ENCODE data around the gene KIAA1958. TPM values are rescaled to one million over a fixed set of nuclear protein-coding genes. Genes with fewer than 3 reads are reported as not detected.

Gene KIAA1958
- total and polyA plus RNA-seq, 2 donors (not counting 1 experiment from before 2014, with no cell fraction given), result 2.4 to 15.3 TPM

DNA sequence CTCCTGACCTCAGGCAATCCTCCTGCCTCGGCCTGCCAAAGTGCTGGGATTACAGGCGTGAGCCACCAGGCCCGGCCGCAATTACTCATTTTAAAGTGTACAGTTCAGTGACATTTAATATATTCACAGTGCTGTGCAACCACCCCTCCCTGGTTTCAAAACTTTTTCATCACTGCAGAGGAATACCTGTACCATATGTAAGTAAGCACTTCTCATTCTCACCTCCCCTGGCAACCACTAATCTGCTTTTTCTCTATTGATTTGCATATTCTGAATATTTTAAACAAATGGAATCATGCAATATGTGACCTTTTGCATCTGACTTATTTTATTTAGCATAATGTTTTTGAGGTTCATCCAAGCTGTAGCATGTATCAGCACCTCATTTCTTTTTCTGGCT, 21.3 kb upstream of the KIAA1958 start:
- CTCF ChIA-PET, result interaction anchor here (0.8 kb wide), 1 partner anchor 11 kb away, joined by 3 read pairs; no protein-coding TSS in a partner anchor
- Histone ChIP-seq H3K4me2 (replicated peaks; ENCODE audit: low read depth, low read length, poor library complexity, severe bottlenecking) (no peak overlapping the region), H2AFZ (ENCODE audit: insufficient read depth, low read depth, low read length, poor library complexity, severe bottlenecking) (no peak overlapping the region), H3K9me3 (ENCODE audit: control extremely low read depth in 1 of 3, control insufficient read depth in 2 of 3, insufficient read depth in 1 of 3, low read length in 2 of 3) (peaks cover 0 to 2% (median 0%) of the 10 kb centered on the region in 3 donors), H3K79me2 (ENCODE audit: control insufficient read depth, insufficient read depth, low read length) (no peaks in the 10 kb centered on the region), H4K20me1 (ENCODE audit: control insufficient read depth, insufficient read depth, low read length, poor library complexity, severe bottlenecking) (no peaks in the 10 kb centered on the region), H3K9ac (ENCODE audit: low read length) (no peak overlapping the region), H3K4me3 (ENCODE audit: control extremely low read depth in 1 of 5, extremely low read depth in 1 of 5, insufficient read depth in 1 of 5, low read depth in 2 of 5, low read length in 4 of 5) (no peak overlapping the region), H3K36me3 (replicated peaks in 1 of 2; ENCODE audit: control extremely low read depth in 1 of 2, control insufficient read depth in 1 of 2, extremely low read depth in 1 of 2, insufficient read depth in 2 of 2, low read length in 1 of 2) (peaks cover 0 to 16% of the 10 kb centered on the region in 2 experiments), H3K27ac (ENCODE audit: low read length in 2 of 2) (no peak overlapping the region), H3K27me3 (replicated peaks in 1 of 4; ENCODE audit: control extremely low read depth in 1 of 4, control insufficient read depth in 3 of 4, insufficient read depth in 4 of 4, low read length in 3 of 4) (no peaks in the 10 kb centered on the region), H3K4me1 (ENCODE audit: control insufficient read depth in 2 of 2, insufficient read depth in 2 of 2, low read length in 2 of 2) (no peaks in the 10 kb centered on the region)
- no peak for ATAC-seq (ENCODE audit: low read depth)
- H3K27ac Mint-ChIP-seq, result no peak overlapping the region
- 96% methylated on average over 4 of the region's 4 CpGs for WGBS (ENCODE audit: insufficient coverage)
- intact Hi-C loops (cut with micrococcal nuclease), result no loop called here
- no peaks in the 10 kb centered on the region for H3K27me3 Mint-ChIP-seq
- H3K4me1 Mint-ChIP-seq, result no peaks in the 10 kb centered on the region
- no peak for TF ChIP-seq EZH2 (IDR thresholded peaks at IDR 0.05; ENCODE audit: borderline replicate concordance, insufficient read depth, low read depth, low read length, poor library complexity, severe bottlenecking)
- TF ChIP-seq, protein P1, sequence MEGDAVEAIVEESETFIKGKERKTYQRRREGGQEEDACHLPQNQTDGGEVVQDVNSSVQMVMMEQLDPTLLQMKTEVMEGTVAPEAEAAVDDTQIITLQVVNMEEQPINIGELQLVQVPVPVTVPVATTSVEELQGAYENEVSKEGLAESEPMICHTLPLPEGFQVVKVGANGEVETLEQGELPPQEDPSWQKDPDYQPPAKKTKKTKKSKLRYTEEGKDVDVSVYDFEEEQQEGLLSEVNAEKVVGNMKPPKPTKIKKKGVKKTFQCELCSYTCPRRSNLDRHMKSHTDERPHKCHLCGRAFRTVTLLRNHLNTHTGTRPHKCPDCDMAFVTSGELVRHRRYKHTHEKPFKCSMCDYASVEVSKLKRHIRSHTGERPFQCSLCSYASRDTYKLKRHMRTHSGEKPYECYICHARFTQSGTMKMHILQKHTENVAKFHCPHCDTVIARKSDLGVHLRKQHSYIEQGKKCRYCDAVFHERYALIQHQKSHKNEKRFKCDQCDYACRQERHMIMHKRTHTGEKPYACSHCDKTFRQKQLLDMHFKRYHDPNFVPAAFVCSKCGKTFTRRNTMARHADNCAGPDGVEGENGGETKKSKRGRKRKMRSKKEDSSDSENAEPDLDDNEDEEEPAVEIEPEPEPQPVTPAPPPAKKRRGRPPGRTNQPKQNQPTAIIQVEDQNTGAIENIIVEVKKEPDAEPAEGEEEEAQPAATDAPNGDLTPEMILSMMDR (IDR thresholded peaks at IDR 0.05), result no peak
- no peak overlapping the region for H3K4me3 Mint-ChIP-seq
- POLR2A ChIA-PET, result no interaction called here
- H3K9me3 Mint-ChIP-seq (ENCODE audit: insufficient read depth), result no peaks in the 10 kb centered on the region
- no peak for DNase-seq

DNA sequence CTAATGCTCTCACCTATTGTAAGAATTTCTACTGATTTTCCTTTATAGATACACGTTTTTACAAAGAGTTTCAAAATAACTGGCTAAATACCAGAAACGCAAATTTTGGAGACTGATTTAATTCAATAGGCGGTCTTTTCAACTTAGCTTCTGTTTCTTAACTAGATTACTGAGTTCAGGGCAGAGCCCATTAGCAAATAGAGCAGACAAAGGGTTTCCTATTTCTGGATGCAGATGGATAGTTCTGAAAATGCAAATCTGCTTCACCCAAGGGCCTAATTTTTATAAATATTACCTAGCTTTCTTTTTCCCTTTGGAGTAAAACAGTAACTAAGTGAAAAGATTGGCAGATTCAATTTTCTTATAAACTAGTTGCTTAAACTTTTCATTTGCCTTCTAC, 13.6 kb upstream of the KIAA1958 start:
- Histone ChIP-seq H3K27me3 (replicated peaks in 1 of 4; ENCODE audit: control extremely low read depth in 1 of 4, control insufficient read depth in 3 of 4, insufficient read depth in 4 of 4, low read length in 3 of 4) (no peaks in the 10 kb centered on the region), H3K9me3 (ENCODE audit: control extremely low read depth in 1 of 3, control insufficient read depth in 2 of 3, insufficient read depth in 1 of 3, low read length in 2 of 3) (peaks cover 0 to 7% (median 4%) of the 10 kb centered on the region in 3 donors), H3K9ac (ENCODE audit: low read length) (no peak overlapping the region), H2AFZ (ENCODE audit: insufficient read depth, low read depth, low read length, poor library complexity, severe bottlenecking) (no peak overlapping the region), H3K4me1 (ENCODE audit: control insufficient read depth in 2 of 2, insufficient read depth in 2 of 2, low read length in 2 of 2) (no peaks in the 10 kb centered on the region), H3K4me3 (ENCODE audit: control extremely low read depth in 1 of 5, extremely low read depth in 1 of 5, insufficient read depth in 1 of 5, low read depth in 2 of 5, low read length in 4 of 5) (no peak overlapping the region), H3K36me3 (replicated peaks in 1 of 2; ENCODE audit: control extremely low read depth in 1 of 2, control insufficient read depth in 1 of 2, extremely low read depth in 1 of 2, insufficient read depth in 2 of 2, low read length in 1 of 2) (peaks cover 0 to 2% of the 10 kb centered on the region in 2 experiments), H3K4me2 (replicated peaks; ENCODE audit: low read depth, low read length, poor library complexity, severe bottlenecking) (no peak overlapping the region), H3K27ac (ENCODE audit: low read length in 2 of 2) (no peak overlapping the region), H4K20me1 (ENCODE audit: control insufficient read depth, insufficient read depth, low read length, poor library complexity, severe bottlenecking) (no peaks in the 10 kb centered on the region), H3K79me2 (ENCODE audit: control insufficient read depth, insufficient read depth, low read length) (no peaks in the 10 kb centered on the region)
- no peaks in the 10 kb centered on the region for H3K27me3 Mint-ChIP-seq
- H3K4me1 Mint-ChIP-seq, result no peaks in the 10 kb centered on the region
- no peak for TF ChIP-seq EZH2 (IDR thresholded peaks at IDR 0.05; ENCODE audit: borderline replicate concordance, insufficient read depth, low read depth, low read length, poor library complexity, severe bottlenecking)
- TF ChIP-seq, protein P1 (IDR thresholded peaks at IDR 0.05), result no peak
- peaks cover 2% of the 10 kb centered on the region for H3K9me3 Mint-ChIP-seq (ENCODE audit: insufficient read depth)
- no peak overlapping the region for H3K27ac Mint-ChIP-seq
- DNase-seq, result no peak
- WGBS (ENCODE audit: insufficient coverage), result no CpG with 5 or more reads among the region's 3 CpGs
- ChIA-PET POLR2A (interaction anchor here (0.6 kb wide), 1 partner anchor 139 kb away, joined by 10 read pairs; no protein-coding TSS in a partner anchor), CTCF (no interaction called here)
- intact Hi-C loops (cut with micrococcal nuclease), result no loop called here
- no peak overlapping the region for H3K4me3 Mint-ChIP-seq
- ATAC-seq (ENCODE audit: low read depth), result no peak
